ENCODE measurements around the gene ITGA7.

The ITGA7 gene

DNA sequence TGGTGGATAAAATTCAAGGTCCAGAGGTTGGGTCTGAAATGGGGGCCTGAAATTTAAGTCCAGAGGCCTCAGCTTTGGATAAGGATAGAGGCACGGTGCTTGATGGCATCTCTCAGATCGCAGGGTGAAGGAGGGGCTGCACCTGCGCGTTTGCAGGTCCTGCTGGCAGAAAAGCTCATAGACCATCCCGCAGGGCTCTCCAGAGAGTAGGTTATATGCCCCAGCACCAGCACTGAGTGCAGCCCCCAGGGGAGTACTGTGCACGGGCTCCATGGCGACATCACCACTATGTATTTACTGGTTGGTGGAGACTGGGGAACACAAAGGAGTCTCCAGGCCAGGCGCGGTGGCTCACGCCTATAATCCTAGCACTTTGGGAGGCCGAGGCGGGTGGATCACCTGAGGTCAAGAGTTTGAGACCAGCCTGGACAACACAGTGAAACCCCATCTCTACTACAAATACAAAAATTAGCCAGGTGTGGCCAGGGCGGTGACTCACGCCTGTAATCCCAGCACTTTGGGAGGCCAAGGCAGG is 25.4 kb upstream of the ITGA7 start:
- DNase-seq = no peak

DNA sequence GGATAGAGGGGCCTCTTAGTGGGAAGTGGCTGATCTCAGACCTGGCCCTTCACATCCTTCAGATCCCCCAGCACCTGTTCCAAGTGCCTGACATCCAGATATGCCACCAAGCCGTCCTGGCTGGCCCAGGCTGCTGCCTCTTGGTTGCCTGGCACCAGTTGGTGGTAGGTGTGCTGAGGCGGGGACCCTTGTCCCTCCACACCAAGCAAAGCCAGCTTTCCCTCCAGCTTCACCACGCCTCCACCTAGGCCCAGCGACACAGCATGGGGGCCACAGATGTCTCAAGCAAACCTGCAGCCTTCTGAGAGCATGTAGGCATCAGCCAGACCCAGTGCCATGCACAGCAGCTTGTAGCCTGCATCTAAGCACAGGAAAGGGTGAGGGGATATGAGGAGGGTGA is 24.6 kb upstream of the ITGA7 start:
- no peak for DNase-seq

DNA sequence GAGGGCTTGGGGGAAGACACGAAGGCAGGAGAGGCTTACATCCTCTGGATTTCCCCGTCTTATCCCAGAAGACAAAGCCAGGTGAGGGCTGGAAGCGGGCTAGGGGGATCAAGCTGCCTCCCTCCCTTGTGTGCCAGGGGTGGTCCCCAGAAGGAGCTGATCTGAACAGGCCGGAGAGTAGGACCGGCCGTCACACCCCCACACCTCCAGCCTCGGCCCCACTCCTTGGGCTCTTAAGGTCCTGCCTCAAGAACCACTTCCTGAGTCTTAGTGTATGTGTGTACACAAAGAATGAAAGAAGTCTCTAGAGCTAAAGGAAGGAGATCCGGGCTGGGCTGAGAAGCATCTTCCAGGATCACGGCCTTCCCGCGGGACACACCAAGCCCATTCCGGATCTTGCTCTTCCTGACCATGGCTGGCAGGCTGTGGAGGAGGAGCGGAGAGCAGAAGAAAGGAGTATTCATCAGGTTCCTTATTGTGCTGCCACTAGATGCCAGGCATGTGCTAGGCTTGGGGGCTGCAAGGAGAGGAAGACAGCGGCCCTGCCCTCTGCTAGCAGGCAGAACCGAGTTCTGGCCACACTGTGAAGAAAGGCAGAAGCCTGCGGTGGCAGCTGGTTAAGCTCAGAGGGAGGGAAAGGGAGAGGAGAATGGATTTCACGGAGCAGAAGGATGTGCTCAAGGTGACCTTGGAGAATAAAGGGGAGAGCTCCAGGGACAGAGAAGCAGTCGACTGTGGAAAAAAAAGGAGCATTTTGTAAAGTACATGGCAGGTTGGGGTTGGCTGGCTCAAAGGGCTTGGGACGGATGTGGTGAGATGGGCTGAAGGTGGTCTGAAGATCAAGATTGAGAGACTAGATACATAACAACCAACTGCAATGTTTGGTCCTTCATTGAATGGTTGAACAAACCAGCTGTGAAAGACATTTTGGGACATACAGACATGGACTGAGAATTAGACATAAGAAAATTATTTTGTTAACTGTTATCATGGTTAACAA is 22.4 kb upstream of the ITGA7 start:
- DNase-seq = peak; percentile 90

DNA sequence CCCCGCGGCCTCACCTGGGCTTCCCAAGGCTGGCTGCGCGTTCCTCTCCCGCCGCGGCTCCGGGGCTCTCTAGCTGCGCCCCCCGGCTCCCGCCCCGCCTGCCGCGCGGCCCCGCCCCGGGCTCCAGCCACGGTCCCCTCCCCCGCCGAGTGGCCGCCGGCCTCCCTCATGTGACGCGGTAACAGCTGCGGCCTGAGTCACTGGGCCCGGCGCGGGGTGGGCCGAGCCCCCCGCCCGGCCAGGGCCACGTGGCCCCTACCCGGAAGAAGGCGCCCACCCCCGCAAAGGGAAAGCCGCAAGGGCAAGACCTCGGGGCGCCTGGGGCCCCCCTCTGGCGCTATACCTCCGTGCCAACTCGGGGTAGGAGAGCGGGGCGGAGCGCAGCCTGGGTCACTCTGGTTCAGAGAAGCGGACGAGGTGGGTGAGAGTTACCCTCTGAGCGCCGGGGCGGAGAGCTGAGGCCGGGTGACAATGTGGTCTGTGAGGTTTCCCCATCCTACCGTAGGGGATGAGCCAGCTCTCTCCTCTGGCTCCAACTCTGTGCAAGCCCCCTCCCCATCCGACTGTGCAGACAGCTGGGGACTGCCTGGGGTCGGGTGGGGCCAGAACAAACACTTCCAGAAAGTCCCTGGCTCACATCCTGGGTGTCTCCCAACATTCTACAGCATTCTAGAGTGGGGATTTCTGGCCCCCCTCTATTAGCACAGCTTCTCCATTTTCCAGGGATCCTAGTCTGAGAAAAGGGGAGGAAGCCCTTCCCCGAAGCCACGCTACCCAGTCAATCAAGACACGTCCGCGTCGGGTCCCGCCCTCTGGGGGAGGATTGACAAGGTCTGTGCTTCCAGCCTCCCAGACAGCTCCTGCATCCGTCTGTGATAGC is 21.5 kb upstream of the ITGA7 start, which contains the start of gene CD63:
CD63 (minus strand) TSS at position 71 of the 880 bp plus-strand sequence. CDS start 668 bp downstream, outside the sequence.
- peak; percentile 95 for DNase-seq

DNA sequence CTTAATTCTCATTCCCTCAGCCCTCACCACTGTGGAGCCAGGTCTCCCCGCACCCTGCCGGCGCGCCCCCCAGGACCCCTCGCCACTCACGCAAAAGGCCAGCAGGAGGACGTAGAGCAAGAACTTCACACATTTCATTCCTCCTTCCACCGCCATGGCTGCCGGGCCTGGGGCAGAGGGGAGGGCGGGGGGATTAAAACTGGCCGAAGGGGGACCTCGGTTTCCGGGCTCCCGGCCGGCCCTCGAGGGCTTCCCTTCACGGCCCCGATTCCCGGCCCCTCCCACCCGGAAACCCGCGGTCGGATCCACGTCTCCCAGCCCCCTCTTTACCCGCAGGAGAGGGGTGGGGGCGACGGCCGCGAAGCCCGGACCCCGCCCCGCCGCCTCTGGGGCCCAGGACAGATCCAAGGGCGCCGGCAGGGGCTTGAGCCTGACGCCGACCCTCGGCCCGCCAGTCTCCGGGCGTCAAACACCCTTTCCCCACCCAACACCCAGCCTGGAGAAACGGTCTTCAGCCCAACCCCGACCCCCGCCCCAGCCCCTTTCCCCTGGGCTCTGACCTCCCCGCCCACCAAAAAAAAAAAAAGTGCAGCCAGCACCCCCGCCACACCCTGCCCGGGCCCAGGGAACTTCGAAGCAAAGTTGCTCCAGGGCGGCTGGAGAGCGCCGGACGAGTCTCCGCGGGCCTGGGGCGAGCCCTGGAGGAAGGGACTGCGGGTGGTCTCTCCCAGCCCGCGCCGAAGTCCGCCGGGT is 20.7 kb upstream of the ITGA7 start:
- peak; percentile 77 for DNase-seq

DNA sequence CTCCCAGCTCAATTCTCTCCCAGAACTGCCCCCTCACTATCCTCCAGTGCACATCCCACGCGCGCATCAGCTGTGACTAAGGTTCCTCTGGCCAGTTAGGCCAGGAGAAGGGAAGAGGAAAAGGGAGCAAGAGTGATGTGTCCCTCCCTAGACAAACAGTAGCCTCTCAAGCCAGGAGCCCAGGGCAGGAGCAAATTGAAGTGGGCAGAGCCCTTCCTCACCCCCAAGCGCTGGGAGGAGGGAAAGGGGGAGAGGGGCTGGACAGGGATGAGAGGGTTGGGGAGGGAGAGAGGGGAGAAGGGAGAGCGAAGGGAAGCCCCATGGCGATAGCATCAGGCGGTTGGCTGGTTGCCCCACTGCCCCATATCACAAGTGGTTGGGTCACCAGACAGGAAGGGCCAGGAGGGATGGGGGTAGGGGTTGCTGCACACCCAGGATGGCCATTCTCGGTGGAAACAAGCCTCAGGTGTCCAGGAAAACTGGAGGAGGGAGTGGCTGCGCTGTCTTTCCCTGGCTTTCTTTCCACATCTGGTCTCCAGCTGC is 20.0 kb upstream of the ITGA7 start:
- DNase-seq = peak; percentile 80

DNA sequence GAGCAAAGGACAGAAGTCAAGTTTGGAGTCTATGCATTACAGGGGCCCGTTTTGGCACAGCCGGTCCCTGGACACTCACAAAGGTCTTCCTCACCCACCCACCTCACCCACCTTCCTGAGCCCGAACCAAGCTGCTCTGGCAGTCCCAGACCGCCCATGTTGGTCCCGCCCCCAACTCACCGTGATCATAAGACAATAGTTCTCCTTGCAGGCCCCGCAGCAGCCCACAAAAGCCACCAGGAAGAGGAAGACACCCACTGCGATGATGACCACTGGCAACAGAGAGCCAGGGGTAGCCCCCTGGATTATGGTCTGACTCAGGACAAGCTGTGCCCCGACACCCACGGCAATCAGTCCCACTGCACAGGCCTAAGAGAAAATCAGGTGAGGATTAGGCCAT is 19.3 kb upstream of the ITGA7 start:
- no peak for DNase-seq

DNA sequence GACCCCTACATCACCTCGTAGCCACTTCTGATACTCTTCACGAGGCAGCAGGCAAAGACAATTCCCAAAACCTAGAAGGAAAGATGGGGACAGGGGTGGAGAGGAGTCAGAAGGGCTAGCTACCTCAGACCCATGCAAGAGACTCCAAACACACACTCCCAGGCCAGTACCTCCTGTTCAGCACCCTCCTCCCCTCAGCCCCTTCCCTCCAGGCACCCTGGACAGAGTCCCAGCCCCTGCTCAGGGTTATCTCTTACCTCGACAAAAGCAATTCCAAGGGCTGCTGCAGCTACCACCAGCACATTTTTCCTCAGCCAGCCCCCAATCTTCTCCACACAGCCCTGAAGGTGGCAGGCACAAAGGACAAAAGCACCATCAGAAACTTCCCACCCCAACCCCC is 17.9 kb upstream of the ITGA7 start:
- no peak for DNase-seq

DNA sequence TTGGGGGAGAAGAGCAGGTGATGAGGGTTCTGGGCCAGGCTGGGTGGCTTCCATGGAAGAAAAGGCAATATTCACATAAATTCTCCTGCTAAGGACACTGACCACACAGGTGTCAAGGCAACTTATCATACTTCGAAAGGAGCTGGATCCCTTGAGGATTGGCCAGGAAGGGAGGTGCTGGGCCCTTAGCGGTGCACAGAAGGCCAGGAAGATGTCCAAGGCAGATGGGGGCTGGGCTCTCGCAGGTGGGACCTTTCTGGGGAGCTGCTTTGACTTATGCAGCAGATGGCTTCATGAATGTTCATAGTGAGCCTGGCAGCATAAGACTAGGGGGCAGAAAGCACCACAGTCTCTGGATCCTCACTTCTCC is 17.2 kb upstream of the ITGA7 start:
- DNase-seq = no peak

DNA sequence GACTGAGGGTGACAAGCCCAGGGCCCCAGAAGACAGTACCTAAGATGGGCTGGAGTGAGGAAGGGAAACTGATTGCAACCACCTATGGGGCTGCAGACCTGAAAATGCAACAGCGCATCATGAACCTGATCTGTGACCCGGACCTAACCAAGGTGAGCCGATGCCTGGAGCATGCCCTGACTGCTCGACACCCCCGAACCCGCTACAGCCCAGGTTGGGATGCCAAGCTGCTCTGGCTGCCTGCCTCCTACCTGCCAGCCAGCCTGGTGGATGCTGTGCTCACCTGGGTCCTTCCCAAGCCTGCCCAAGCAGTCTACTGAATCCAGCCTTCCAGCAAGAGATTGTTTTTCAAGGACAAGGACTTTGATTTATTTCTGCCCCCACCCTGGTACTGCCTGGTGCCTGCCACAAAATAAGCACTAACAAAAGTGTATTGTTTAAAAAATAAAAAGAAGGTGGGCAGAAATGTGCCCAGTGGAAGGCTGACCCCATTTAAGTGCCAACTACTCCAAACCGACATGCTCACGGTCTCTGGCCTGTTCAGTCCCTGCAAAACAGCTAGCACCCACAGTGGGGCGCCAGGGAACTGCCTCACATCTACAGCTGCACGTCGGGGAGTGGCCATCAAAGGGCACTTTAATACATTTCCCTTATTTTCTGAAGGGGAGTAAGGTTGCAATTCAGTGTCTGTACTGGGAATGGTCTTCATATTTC is 16.7 kb upstream of the ITGA7 start:
- peak; percentile 93 for DNase-seq

DNA sequence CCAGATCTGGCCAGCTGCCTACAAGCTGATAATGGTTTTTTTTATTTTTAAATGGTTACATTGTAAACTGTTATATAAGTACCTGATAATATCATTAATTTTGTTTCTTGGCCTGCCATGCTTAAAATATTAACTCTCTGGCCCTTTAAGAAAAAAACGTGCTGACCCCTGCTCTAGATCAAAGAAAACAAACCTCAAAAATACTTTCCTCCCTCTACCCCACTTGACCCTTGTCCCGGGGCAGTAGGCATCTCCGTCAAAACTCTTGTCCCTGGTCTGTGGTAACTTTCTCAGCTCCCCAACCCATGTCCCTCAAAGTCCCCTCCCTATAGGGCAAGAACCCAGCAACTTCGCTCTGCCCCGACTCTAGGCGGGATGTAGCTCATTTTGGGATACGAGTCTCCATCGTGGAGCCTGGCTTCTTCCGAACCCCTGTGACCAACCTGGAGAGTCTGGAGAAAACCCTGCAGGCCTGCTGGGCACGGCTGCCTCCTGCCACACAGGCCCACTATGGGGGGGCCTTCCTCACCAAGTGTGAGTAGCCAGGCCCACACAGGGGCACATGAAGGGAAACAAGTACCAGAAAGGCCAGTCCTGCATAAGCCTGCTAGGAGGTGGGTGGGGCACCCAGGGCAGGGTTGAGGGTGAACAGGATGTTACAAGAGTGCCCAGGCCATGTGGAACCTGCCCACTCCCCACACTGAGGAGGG is 16.0 kb upstream of the ITGA7 start:
- DNase-seq = no peak

DNA sequence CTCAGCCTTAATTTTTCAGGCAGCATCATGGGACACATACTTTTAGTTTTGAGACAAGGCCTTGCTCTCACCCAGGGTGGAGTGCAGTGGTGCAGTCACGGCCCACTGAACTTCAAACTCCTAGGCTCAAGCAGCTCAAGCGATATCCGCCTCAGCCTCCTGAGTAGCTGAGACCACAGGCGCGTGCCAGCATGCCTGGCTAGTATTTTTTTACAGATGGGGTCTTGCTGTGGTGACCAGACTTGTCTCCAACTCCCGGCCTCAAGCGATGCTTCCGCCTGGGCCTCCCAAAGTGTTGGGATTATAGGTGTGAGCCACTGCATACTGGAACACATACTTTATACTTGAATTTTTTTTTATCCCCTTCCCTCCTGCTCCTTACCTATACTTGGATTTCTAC is 15.2 kb upstream of the ITGA7 start:
- DNase-seq = no peak

DNA sequence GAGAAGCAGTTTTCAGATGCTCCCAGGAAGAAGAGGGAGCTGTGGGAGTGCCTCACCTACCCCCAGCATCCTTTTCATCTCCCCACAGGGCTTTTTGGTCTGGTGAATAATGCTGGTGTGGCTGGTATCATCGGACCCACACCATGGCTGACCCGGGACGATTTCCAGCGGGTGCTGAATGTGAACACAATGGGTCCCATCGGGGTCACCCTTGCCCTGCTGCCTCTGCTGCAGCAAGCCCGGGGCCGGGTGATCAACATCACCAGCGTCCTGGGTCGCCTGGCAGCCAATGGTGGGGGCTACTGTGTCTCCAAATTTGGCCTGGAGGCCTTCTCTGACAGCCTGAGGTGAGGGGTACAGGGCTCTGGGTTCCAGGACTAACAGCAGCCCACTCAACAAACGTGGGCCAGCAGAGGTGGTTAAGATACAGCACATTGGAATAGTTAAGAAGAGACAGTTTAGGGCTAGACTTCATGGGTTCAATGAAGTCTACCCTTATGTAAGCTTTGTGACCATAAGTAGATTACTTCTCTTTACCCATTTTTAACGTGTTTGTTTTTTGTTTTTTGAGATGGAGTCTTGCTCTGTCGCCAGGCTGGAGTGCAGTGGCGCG is 14.0 kb upstream of the ITGA7 start:
- no peak for DNase-seq

DNA sequence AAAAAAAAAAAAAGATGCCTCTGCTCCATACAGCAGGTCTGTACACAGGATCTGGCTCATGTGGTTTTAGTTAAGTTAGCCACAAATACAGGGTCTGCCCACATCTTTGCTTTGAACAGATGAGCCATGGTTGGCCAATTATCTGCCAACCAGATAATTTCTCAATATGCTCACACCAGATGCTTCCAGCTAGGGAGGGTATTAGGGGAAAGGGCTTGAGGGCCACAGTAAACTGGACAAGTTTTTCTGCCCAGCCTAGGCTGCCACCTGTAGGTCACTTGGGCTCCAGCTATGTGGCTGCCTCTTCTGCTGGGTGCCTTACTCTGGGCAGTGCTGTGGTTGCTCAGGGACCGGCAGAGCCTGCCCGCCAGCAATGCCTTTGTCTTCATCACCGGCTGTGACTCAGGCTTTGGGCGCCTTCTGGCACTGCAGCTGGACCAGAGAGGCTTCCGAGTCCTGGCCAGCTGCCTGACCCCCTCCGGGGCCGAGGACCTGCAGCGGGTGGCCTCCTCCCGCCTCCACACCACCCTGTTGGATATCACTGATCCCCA is 13.3 kb upstream of the ITGA7 start:
- DNase-seq = peak; percentile 90

DNA sequence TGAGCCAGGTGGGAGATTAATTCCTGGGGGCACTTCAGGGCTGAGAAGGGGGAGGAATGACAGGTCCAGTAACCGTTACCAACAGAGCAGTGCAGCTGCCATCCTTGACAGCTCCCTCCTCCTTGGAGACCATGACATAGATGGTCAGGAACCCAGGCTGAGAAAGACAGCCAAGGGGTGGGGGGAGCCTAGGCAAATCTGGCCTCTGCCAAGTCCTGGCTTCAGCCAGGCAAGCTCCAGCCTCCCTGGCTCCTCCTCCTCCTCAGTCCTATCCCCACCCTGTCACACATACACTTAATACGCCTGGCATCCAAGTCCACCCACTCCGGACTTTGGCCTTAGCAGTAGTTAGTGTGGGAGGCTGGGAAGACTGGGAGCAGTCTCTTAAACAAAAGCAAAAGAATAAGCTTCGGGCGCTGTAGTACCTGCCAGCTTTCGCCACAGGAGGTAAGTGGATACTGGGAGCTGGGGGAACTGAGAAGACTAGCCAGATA is 12.4 kb upstream of the ITGA7 start, which contains the start of gene RDH5:
RDH5 (plus strand) TSS at position 323 of the 494 bp plus-strand sequence. CDS start 792 bp downstream, outside the sequence.
- no peak for DNase-seq

DNA sequence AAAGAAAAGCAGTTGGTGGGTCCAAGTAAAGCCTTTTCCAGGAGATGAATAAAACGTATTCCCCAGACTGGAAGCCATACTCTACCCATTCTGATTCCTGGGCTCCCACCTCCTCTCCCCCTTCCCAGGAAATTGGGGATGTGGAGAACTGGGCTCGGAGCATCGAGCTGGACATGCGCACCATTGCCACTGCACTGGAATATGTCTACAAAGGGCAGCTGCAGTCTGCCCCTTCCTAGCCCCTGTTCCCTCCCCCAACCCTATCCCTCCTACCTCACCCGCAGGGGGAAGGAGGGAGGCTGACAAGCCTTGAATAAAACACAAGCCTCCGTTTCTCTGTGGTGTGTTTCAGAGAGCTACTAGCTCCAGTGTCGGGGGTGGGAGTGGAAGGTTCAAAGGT is 11.7 kb upstream of the ITGA7 start:
- DNase-seq = no peak

DNA sequence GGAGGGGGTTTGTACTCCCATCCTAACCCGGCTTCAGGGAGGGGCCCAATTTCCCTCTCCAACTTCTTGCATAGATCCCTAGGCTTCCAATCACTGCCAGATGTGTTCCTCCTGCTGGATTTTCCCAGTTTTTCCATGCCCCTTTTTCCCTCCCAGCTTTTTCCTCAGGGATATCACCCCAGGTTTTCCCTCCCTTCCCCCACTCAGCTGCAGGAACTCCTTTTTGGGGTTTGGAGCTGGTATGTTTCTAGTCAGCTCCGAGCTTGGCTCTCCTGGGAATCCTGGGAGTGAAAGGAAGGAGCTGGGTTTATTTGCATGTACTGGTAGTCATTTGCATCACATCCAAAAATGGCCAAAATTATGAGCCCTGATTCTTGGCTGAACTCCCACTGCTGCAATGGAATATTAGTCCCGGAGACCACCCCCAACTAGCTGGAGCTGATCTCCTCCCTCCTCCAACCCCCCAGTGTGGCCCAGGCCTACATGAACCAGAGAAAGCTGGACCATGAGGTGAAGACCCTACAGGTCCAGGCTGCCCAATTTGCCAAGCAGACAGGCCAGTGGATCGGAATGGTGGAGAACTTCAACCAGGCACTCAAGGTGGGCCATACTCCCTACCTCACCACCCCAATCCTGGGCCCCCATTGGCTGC is 11.0 kb upstream of the ITGA7 start:
- DNase-seq = no peak

DNA sequence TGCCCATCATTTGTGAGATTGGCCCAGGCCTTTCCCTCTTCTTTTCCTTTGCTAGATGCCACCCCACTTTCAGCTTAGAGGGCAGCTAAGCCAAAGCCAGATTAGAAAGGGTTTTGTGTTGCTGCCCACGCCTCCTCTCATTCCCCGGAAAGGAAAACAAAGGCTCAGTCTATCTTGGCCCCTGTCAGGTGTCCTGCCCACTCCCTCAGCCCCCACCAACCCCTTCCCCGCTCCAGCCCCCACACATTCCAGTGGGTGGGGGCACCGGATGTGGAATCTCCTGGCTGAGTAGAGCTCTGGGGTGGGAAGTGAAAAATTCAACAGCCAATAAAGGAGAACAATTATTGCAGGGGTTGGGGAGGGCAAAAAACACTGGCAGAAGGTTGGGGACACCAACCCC is 10.3 kb upstream of the ITGA7 start:
- no peak for DNase-seq

All from hematopoietic multipotent progenitor cell treated with erythropoietin and hydrocortisone succinate and interleukin-3 and kit ligand, for 4 days (in vitro differentiated cells).